ENCODE data around the gene KLK12. TPM values are rescaled to one million over a fixed set of nuclear protein-coding genes. Genes with fewer than 3 reads are reported as not detected.

KLK12 gene
- total and polyA plus RNA-seq, 2 experiments from 2014 or later, result not detected

GRCh38 chr19:51047031-51047335, 12.2 kb upstream of the KLK12 start:
- H3K4me1 ChIP-seq (ENCODE audit: insufficient read depth), result no peaks in the 10 kb centered on the region
- H2AFZ ChIP-seq, result no peak overlapping the region
- WGBS, 2 experiments (ENCODE audit: low coverage in 1 of 2, low lambda C conversion rate in 2 of 2, missing lambda C conversion rate in 2 of 2), result 1 to 8% methylated on average over 3 to 4 of the region's 4 CpGs
- no peaks in the 10 kb centered on the region for H3K79me2 ChIP-seq (ENCODE audit: insufficient read depth)
- H3F3A ChIP-seq (ENCODE audit: insufficient read depth), result no peaks in the 10 kb centered on the region
- H3K4me3 ChIP-seq, result no peak overlapping the region
- no peaks in the 10 kb centered on the region for H3K27me3 ChIP-seq (replicated peaks; ENCODE audit: insufficient read depth)
- H3K9me2 ChIP-seq (ENCODE audit: insufficient read depth), result no peaks in the 10 kb centered on the region
- H3K9me3 ChIP-seq (ENCODE audit: low read depth), result no peaks in the 10 kb centered on the region
- no peaks in the 10 kb centered on the region for H4K20me1 ChIP-seq (ENCODE audit: insufficient read depth)
- no peak overlapping the region for H3K9ac ChIP-seq
- DNase-seq, result no peak
- TF ChIP-seq EZH2phosphoT487 (IDR thresholded peaks at IDR 0.05; ENCODE audit: insufficient read depth, low read depth) (no peak), EZH2 (IDR thresholded peaks at IDR 0.05; ENCODE audit: insufficient read depth, poor library complexity, severe bottlenecking) (no peak)
- no peaks in the 10 kb centered on the region for H3K36me3 ChIP-seq (ENCODE audit: low read depth)
- H3K27ac ChIP-seq, result no peak overlapping the region
- H3K4me2 ChIP-seq (ENCODE audit: unreplicated experiment), result no peak overlapping the region
- in situ Hi-C loops (cut with MboI), result no loop called here

GRCh38 chr19:51044327-51044726, 9.5 kb upstream of the KLK12 start:
- WGBS, 2 experiments (ENCODE audit: low coverage in 1 of 2, low lambda C conversion rate in 2 of 2, missing lambda C conversion rate in 2 of 2), result 62 to 63% methylated on average over 11 of the region's 11 CpGs
- Histone ChIP-seq H3K4me2 (ENCODE audit: unreplicated experiment) (no peak overlapping the region), H4K20me1 (ENCODE audit: insufficient read depth) (no peaks in the 10 kb centered on the region), H3K9me2 (ENCODE audit: insufficient read depth) (no peaks in the 10 kb centered on the region), H3K27me3 (replicated peaks; ENCODE audit: insufficient read depth) (no peaks in the 10 kb centered on the region), H3K4me3 (no peak overlapping the region), H3K4me1 (ENCODE audit: insufficient read depth) (no peaks in the 10 kb centered on the region), H2AFZ (no peak overlapping the region), H3K36me3 (ENCODE audit: low read depth) (no peaks in the 10 kb centered on the region), H3K27ac (no peak overlapping the region), H3K9me3 (ENCODE audit: low read depth) (no peaks in the 10 kb centered on the region), H3F3A (ENCODE audit: insufficient read depth) (no peaks in the 10 kb centered on the region), H3K79me2 (ENCODE audit: insufficient read depth) (no peaks in the 10 kb centered on the region), H3K9ac (no peak overlapping the region)
- DNase-seq, result no peak
- in situ Hi-C loops (cut with MboI), result no loop called here
- no peak for TF ChIP-seq EZH2phosphoT487 (IDR thresholded peaks at IDR 0.05; ENCODE audit: insufficient read depth, low read depth)
- no peak for TF ChIP-seq EZH2 (IDR thresholded peaks at IDR 0.05; ENCODE audit: insufficient read depth, poor library complexity, severe bottlenecking)

- TF ChIP-seq EZH2 (IDR thresholded peaks at IDR 0.05; ENCODE audit: insufficient read depth, poor library complexity, severe bottlenecking) (no peak), EZH2phosphoT487 (IDR thresholded peaks at IDR 0.05; ENCODE audit: insufficient read depth, low read depth) (no peak)
Observed at GRCh38 chr19:51043497-51043896, 8.7 kb upstream of the KLK12 start.

GRCh38 chr19:51040151-51040550, 5.3 kb upstream of the KLK12 start:
- H3K36me3 ChIP-seq (ENCODE audit: low read depth), result no peaks in the 10 kb centered on the region
- H3K9me2 ChIP-seq (ENCODE audit: insufficient read depth), result no peaks in the 10 kb centered on the region
- TF ChIP-seq EZH2phosphoT487 (IDR thresholded peaks at IDR 0.05; ENCODE audit: insufficient read depth, low read depth) (no peak), EZH2 (IDR thresholded peaks at IDR 0.05; ENCODE audit: insufficient read depth, poor library complexity, severe bottlenecking) (no peak)
- H3K9ac ChIP-seq, result no peak overlapping the region
- 42 to 48% methylated on average over 6 of the region's 6 CpGs for WGBS, 2 experiments (ENCODE audit: low coverage in 1 of 2, low lambda C conversion rate in 2 of 2, missing lambda C conversion rate in 2 of 2)
- no peaks in the 10 kb centered on the region for H3K79me2 ChIP-seq (ENCODE audit: insufficient read depth)
- no peaks in the 10 kb centered on the region for H3F3A ChIP-seq (ENCODE audit: insufficient read depth)
- no peak overlapping the region for H3K4me2 ChIP-seq (ENCODE audit: unreplicated experiment)
- H3K4me1 ChIP-seq (ENCODE audit: insufficient read depth), result no peaks in the 10 kb centered on the region
- in situ Hi-C loops (cut with MboI), result no loop called here
- H3K9me3 ChIP-seq (ENCODE audit: low read depth), result no peaks in the 10 kb centered on the region
- no peak for DNase-seq
- no peak overlapping the region for H3K27ac ChIP-seq
- no peak overlapping the region for H3K4me3 ChIP-seq
- H4K20me1 ChIP-seq (ENCODE audit: insufficient read depth), result no peaks in the 10 kb centered on the region
- H2AFZ ChIP-seq, result no peak overlapping the region
- H3K27me3 ChIP-seq (replicated peaks; ENCODE audit: insufficient read depth), result no peaks in the 10 kb centered on the region

More at GRCh38 chr19:51043497-51043896, 8.7 kb upstream of the KLK12 start:
- Histone ChIP-seq H3K36me3 (ENCODE audit: low read depth) (no peaks in the 10 kb centered on the region), H3K9me2 (ENCODE audit: insufficient read depth) (no peaks in the 10 kb centered on the region), H3K4me1 (ENCODE audit: insufficient read depth) (no peaks in the 10 kb centered on the region), H3K4me3 (no peak overlapping the region), H3K27me3 (replicated peaks; ENCODE audit: insufficient read depth) (no peaks in the 10 kb centered on the region), H3K9ac (no peak overlapping the region), H2AFZ (no peak overlapping the region), H3K9me3 (ENCODE audit: low read depth) (no peaks in the 10 kb centered on the region), H3F3A (ENCODE audit: insufficient read depth) (no peaks in the 10 kb centered on the region), H4K20me1 (ENCODE audit: insufficient read depth) (no peaks in the 10 kb centered on the region), H3K27ac (no peak overlapping the region), H3K4me2 (ENCODE audit: unreplicated experiment) (no peak overlapping the region), H3K79me2 (ENCODE audit: insufficient read depth) (no peaks in the 10 kb centered on the region)
- no peak for DNase-seq
- 36 to 38% methylated on average over 9 of the region's 9 CpGs for WGBS, 2 experiments (ENCODE audit: low coverage in 1 of 2, low lambda C conversion rate in 2 of 2, missing lambda C conversion rate in 2 of 2)
- in situ Hi-C loops (cut with MboI), result no loop called here

GRCh38 chr19:51036519-51036918, 1.7 kb upstream of the KLK12 start:
- in situ Hi-C loops (cut with MboI), result no loop called here
- H3K9me3 ChIP-seq (ENCODE audit: low read depth), result no peaks in the 10 kb centered on the region
- no peak overlapping the region for H3K9ac ChIP-seq
- no peaks in the 10 kb centered on the region for H3F3A ChIP-seq (ENCODE audit: insufficient read depth)
- H4K20me1 ChIP-seq (ENCODE audit: insufficient read depth), result no peaks in the 10 kb centered on the region
- H3K4me2 ChIP-seq (ENCODE audit: unreplicated experiment), result no peak overlapping the region
- no peak overlapping the region for H3K4me3 ChIP-seq
- no peaks in the 10 kb centered on the region for H3K27me3 ChIP-seq (replicated peaks; ENCODE audit: insufficient read depth)
- WGBS, 2 experiments (ENCODE audit: low coverage in 1 of 2, low lambda C conversion rate in 2 of 2, missing lambda C conversion rate in 2 of 2), result 49 to 58% methylated on average over 9 of the region's 9 CpGs
- no peaks in the 10 kb centered on the region for H3K4me1 ChIP-seq (ENCODE audit: insufficient read depth)
- no peak overlapping the region for H3K27ac ChIP-seq
- no peak for DNase-seq
- no peaks in the 10 kb centered on the region for H3K79me2 ChIP-seq (ENCODE audit: insufficient read depth)
- TF ChIP-seq EZH2 (IDR thresholded peaks at IDR 0.05; ENCODE audit: insufficient read depth, poor library complexity, severe bottlenecking) (no peak), EZH2phosphoT487 (IDR thresholded peaks at IDR 0.05; ENCODE audit: insufficient read depth, low read depth) (no peak)
- H3K9me2 ChIP-seq (ENCODE audit: insufficient read depth), result no peaks in the 10 kb centered on the region
- no peak overlapping the region for H2AFZ ChIP-seq
- H3K36me3 ChIP-seq (ENCODE audit: low read depth), result no peaks in the 10 kb centered on the region

Measured in GM23248 (cell line).